ENCODE data around the gene DPM2. TPM values are rescaled to one million over a fixed set of nuclear protein-coding genes. Genes with fewer than 3 reads are reported as not detected.
A peak's percentile ranks its signal among the peaks of the same experiment; 100 is the strongest.

Gene DPM2
- total RNA-seq, 4 donors from 2014 or later, result 8.8 to 18.0 (median 13.5) TPM

DNA sequence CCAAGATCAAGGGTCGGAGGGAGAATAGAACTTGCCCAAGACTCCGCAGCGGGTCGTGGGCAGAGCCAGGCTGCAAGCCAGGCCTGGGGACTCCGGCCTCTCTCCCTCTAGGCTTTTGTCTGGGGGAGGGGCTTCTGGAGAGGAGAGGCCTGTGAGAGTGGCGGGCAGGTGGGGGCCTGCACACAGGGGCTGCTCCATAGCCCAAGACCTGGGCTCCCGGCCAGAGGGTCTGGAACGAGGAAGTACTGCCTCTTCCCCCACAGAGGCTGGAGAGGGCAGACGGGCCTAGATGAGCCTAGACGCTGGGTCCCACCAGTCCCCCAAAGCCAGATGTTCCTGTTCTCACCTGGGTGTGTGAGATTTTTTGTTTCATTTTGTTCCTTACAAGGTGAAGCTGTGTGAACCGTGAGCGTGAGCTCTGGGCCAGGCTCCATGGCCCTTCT is 33.1 kb downstream of the DPM2 start:
- DNase-seq (ENCODE audit: low spot score) (no peak), ATAC-seq (ENCODE audit: low FRiP score) (peak; percentile 22)
- TF ChIP-seq, protein P1, sequence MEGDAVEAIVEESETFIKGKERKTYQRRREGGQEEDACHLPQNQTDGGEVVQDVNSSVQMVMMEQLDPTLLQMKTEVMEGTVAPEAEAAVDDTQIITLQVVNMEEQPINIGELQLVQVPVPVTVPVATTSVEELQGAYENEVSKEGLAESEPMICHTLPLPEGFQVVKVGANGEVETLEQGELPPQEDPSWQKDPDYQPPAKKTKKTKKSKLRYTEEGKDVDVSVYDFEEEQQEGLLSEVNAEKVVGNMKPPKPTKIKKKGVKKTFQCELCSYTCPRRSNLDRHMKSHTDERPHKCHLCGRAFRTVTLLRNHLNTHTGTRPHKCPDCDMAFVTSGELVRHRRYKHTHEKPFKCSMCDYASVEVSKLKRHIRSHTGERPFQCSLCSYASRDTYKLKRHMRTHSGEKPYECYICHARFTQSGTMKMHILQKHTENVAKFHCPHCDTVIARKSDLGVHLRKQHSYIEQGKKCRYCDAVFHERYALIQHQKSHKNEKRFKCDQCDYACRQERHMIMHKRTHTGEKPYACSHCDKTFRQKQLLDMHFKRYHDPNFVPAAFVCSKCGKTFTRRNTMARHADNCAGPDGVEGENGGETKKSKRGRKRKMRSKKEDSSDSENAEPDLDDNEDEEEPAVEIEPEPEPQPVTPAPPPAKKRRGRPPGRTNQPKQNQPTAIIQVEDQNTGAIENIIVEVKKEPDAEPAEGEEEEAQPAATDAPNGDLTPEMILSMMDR (IDR thresholded peaks at IDR 0.05), result no peak

DNA sequence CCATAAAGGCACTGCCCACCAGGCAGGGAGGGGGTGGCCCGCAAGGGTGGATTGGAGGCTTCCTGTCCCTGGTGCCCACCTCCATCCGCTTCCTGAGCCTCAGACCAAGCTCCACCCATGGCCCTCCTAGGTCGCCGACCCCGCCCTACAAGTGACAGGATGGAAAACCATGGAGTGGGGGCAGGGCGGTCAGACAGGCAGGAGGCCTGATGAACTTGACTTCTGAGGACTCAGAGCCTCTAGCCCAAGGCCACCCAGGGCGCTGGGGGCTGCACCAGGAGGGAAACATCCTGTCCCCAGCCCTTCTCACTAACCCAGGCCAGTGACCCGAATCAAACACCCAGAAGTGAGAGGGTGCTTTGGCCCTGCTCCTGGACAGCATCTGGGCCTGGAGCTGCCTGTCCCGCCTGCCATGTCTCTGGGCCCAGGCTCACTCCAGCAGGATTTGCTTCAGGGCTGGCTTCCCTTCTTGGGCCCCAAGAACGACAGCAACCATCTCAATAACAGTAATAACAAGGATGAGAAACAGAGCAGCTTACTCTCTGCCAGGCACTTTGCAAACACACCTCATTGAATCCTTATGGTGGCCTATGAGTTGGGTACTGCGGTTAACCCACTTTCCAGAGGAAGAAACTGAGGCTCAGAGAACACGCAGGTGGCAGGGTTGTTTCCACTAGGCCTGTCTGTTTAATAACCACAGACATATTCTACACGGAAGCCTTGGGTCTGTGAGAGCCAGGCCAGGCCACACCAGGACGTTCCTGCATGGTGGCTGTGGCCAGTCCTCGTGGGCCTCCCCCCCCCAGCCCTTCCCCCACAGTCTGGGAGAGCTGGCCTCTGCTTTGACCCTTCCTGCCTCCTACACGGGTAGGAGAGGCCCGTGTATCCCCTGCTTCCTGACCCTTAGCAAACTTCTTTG is 33.8 kb downstream of the DPM2 start:
- DNase-seq (ENCODE audit: low spot score) (no peak), ATAC-seq (ENCODE audit: low FRiP score) (no peak)
- TF ChIP-seq, protein P1 (IDR thresholded peaks at IDR 0.05), result no peak

DNA sequence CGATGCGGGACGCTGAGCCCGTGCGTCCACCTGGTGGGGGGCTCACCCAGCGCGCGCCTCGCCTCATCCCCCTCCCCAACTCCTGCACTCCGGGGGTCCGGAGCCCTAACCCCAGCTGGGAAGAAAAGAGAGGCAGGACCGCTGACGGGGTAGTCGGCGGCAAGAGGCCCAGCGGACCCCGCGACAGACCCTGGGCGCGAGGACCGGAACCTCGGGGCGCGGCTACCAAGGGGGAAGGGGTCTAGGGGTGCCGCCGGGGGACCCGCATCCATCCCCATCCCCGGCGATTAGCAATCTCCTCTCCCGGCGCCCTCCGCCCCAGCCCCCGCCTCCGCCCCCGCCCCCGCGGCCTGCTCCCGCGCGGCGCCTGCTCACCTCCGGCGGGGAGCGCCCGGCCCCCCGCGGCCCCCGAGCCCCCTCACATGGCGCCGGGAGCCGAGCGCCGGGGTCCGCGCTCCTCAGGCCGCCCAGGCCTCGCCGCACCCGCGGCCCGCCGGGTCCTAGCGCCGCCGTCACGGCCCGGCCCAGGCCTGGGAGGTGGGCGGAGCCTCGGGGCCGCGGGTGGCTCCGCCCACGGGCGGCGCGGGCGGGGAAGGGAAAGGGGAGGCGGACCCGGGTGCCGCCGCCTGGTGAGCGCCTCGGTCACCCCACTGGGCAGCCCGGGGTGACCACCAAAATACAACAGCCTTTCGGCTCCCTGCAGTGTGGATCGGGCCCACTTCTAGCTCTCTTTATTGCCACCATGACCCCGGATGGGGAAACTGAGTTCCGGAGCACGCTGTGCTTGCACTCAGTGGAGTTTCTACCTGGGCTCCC is 38.3 kb downstream of the DPM2 start, which contains the start of gene ST6GALNAC6:
Gene ST6GALNAC6, minus strand, starts transcription at position 476 of the 816 bp plus-strand sequence. CDS start 1,622 bp downstream, outside the sequence.
- DNase-seq (ENCODE audit: low spot score) (no peak), ATAC-seq (ENCODE audit: low FRiP score) (peak; percentile 71)
- TF ChIP-seq, protein P1 (IDR thresholded peaks at IDR 0.05), result no peak

DNA sequence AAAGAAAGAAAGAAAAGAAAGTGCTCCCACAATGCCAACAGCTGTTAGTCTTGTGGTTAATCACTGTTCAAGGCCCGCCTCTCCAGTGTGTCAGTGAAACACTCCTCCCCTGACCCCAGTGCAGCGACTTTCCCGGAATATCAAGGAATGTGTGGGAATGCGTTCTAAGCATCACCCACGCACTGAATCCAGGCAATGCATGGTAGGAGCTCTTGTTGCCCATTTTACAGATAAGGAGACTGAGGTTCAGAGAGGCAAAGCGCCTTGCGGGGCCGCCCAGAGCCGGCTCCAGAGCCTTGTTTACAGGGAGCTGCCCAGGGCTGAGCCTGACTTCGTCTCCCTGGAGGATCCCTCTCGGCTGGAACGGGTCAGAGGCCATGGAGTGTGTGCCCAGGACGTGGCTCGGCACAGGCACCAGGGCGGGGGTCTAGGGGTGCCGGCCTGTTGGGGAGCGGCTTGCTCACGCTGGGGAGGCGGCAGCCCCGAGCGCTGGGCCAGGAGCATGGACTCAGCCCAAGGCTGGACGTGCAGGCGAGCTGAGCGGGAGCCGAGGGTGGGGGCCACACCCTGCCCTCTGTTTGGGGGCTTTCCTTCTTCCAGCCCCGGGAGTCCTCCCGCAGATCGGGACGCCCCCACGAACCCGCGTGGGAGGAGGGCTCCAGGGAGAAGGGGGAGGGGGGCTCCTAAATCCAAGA is 39.1 kb downstream of the DPM2 start:
- ATAC-seq (ENCODE audit: low FRiP score), result peak; percentile 69
- TF ChIP-seq, protein P1 (IDR thresholded peaks at IDR 0.05), result no peak

DNA sequence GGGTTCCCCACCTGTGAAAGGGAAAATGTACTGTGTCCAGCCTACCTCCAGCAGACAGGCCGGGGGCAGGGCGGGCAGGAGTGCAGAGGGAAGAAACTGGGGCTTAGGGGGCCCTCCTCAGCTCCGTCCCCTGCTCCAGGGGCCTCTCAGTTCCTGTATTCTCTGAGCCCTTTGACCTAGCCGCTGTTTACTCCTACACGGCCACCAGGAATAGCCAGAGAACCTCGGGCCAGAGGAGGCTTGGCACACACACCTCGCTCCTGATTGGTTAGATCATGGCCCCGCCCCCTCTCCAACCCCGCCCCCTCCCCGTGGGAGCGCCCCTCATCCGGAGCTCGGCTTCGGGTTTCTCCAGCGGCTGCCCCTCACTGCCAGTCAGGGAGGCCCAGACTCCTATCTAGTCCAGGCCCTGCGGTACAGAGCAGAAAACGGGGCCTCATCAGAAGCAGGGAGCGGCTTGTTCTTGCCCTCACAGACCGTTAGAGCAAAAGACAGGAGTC is 40.4 kb downstream of the DPM2 start:
- TF ChIP-seq, protein P1 (IDR thresholded peaks at IDR 0.05), result no peak
- peak; percentile 71 for DNase-seq (ENCODE audit: low spot score)
- ATAC-seq (ENCODE audit: low FRiP score), result peak; percentile 40

More for the DNA sequence above, 39.1 kb downstream of the DPM2 start:
- DNase-seq (ENCODE audit: low spot score), result no peak

Data from omental fat pad (tissue), 4 donors.